ENCODE results near the gene BCO1.

DNA sequence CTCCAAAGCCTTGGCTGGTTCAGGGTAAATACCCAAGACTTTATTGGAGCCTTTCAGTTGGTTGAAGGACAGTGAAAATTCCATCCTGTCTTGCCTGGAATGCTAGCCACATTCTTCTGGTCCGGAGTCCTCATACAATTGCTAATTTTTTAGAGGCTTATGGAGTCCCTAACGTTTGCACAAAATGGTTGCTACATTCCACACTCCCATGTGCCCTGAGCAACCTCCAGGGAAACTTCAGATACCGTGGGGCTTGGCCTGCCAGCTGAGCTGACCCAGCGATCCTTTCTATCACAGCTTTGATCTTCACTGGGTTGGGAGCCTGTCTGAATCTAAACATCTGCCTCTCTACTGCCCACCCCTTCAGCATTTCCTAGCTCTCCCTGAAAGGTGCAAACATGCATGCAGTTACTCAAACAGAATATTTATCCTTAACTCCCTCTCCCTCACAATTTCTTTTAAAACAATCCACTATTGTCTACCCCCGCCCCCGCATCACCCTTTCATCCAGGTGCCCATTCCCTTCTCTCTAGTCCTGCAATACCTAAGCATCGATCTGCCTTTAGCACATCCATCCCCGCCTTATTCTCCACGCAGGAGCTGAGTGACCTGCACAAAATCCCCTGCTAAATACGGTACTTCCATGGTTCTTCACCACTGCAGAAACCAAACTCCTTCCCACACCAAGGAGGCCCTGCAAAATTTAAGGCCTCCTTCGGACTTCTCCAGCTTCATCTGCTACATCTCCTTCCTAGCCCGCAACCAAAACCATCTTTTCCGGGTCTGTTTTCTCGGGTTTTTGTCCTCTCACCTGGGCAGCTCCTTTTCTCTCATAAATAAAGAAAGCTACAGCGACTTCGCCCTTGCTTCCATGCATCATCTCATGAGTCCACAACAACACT is 75.5 kb downstream of the BCO1 start:
- no peak for TF ChIP-seq CTCF (conservative IDR thresholded peaks at IDR 0.05; ENCODE audit: low read length)
- no peak for TF ChIP-seq EZH2phosphoT487 (IDR thresholded peaks at IDR 0.05; ENCODE audit: borderline replicate concordance, low read depth, low read length)
